Uterus (tissue), 2 donors: ENCODE data around the gene CRYBG2.

Experiments
- POLR2A ChIP-seq, 2 donors: fragments of 450-650 bp; IDR thresholded peaks; one replicate each; pipeline ENCODE4 v1.6.1; 2016; ENCODE audit warnings: antibody characterized with exemption in 2 of 2, mild to moderate bottlenecking in 1 of 2, moderate library complexity in 1 of 2
- TF ChIP-seq, protein P1 (sequence below), 4 experiments: fragments of 200-600 bp in 2 of 4; fragments of 450-650 bp in 2 of 4; sonication (generic) in 2 of 4; IDR thresholded peaks; one replicate each; pipeline ENCODE4 v1.5.1; 2016 to 2019; ENCODE audit warnings: antibody characterized with exemption in 4 of 4, mild to moderate bottlenecking in 2 of 4, moderate library complexity in 1 of 4

DNA sequence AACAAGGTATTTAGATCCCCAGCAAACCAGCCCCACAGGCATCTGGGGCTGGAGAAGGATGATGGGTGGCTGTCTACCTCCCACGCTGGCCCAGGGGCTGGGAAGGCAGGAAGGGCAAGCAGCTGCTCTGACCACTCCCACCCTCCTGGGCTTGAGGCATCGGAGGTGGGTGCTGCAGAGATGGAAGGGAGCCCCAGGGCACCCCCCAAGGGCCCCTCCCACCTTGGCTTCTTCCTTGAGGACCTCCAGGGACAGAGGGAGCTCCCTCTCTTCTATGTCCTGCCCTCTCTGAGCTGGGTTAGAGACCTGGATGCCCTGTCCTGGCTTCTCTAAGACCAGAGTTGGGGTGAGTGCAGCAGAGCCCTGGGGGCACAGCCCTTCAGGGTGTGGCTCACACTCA, 33.0 kb downstream of the CRYBG2 start:
- TF ChIP-seq, protein P1, sequence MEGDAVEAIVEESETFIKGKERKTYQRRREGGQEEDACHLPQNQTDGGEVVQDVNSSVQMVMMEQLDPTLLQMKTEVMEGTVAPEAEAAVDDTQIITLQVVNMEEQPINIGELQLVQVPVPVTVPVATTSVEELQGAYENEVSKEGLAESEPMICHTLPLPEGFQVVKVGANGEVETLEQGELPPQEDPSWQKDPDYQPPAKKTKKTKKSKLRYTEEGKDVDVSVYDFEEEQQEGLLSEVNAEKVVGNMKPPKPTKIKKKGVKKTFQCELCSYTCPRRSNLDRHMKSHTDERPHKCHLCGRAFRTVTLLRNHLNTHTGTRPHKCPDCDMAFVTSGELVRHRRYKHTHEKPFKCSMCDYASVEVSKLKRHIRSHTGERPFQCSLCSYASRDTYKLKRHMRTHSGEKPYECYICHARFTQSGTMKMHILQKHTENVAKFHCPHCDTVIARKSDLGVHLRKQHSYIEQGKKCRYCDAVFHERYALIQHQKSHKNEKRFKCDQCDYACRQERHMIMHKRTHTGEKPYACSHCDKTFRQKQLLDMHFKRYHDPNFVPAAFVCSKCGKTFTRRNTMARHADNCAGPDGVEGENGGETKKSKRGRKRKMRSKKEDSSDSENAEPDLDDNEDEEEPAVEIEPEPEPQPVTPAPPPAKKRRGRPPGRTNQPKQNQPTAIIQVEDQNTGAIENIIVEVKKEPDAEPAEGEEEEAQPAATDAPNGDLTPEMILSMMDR (IDR thresholded peaks at IDR 0.05), result no peak
- no peak for TF ChIP-seq POLR2A (IDR thresholded peaks at IDR 0.05)
